ENCODE results near the gene SAMD4B. TPM values are rescaled to one million over a fixed set of nuclear protein-coding genes. Genes with fewer than 3 reads are reported as not detected.
A peak's percentile ranks its signal among the peaks of the same experiment; 100 is the strongest.

SAMD4B gene
- total and polyA plus RNA-seq, 9 of the 15 experiments (the other 6 are each of a cell fraction or from before 2014, with no cell fraction given), result 3.4 to 90.5 (median 38.0) TPM

DNA sequence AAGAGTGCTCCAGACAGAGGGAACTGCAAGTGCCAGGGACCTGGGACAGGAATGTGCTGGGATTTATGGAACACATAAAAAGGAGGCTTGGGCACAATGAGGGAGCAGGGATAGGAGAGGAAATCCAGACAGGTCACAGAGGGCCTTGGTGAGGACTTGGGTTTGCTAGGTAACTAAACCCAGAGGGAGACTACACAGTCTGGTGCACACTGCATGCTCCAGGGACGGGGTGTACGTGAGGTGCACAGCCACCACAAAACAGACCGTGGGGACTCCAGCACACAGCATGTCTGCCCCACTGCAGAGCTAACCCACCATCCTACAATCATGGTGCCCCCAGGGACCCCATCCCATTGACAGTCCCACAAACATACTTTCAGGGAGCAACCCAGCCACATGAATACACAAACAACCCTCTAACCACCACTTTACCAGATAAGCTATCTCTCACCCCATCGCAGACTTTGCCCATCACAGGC, 58.9 kb downstream of the SAMD4B start (continued):
- 0 out of 4 replicates have a peak, but pooled peaks of 1 of the 2 experiments have one; percentile 17 for TF ChIP-seq TRIM24 (IDR thresholded peaks at IDR 0.05)
- TF ChIP-seq MGA (IDR thresholded peaks at IDR 0.05), result no peak
- no peak for TF ChIP-seq ZBTB17 (CRISPR knock-in tag; IDR thresholded peaks at IDR 0.05)
- TF ChIP-seq ATF7 (IDR thresholded peaks at IDR 0.05), result no peak
- TF ChIP-seq, protein P1, sequence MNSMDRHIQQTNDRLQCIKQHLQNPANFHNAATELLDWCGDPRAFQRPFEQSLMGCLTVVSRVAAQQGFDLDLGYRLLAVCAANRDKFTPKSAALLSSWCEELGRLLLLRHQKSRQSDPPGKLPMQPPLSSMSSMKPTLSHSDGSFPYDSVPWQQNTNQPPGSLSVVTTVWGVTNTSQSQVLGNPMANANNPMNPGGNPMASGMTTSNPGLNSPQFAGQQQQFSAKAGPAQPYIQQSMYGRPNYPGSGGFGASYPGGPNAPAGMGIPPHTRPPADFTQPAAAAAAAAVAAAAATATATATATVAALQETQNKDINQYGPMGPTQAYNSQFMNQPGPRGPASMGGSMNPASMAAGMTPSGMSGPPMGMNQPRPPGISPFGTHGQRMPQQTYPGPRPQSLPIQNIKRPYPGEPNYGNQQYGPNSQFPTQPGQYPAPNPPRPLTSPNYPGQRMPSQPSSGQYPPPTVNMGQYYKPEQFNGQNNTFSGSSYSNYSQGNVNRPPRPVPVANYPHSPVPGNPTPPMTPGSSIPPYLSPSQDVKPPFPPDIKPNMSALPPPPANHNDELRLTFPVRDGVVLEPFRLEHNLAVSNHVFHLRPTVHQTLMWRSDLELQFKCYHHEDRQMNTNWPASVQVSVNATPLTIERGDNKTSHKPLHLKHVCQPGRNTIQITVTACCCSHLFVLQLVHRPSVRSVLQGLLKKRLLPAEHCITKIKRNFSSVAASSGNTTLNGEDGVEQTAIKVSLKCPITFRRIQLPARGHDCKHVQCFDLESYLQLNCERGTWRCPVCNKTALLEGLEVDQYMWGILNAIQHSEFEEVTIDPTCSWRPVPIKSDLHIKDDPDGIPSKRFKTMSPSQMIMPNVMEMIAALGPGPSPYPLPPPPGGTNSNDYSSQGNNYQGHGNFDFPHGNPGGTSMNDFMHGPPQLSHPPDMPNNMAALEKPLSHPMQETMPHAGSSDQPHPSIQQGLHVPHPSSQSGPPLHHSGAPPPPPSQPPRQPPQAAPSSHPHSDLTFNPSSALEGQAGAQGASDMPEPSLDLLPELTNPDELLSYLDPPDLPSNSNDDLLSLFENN (IDR thresholded peaks at IDR 0.05; ENCODE audit: low read depth in 2 of 2, low read length in 2 of 2), result no peak
- no peak for TF ChIP-seq ESRRB (CRISPR knock-in tag; IDR thresholded peaks at IDR 0.05; ENCODE audit: borderline replicate concordance)
- TF ChIP-seq ZNF583 (CRISPR knock-in tag; IDR thresholded peaks at IDR 0.05), result no peak
- TF ChIP-seq, protein P2, sequence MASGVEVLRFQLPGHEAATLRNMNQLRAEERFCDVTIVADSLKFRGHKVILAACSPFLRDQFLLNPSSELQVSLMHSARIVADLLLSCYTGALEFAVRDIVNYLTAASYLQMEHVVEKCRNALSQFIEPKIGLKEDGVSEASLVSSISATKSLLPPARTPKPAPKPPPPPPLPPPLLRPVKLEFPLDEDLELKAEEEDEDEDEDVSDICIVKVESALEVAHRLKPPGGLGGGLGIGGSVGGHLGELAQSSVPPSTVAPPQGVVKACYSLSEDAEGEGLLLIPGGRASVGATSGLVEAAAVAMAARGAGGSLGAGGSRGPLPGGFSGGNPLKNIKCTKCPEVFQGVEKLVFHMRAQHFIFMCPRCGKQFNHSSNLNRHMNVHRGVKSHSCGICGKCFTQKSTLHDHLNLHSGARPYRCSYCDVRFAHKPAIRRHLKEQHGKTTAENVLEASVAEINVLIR (CRISPR knock-in tag; IDR thresholded peaks at IDR 0.05), result no peak
- no peak for TF ChIP-seq C11orf30 (IDR thresholded peaks at IDR 0.05; ENCODE audit: low read depth)
- no peak for TF ChIP-seq HNRNPUL1 (IDR thresholded peaks at IDR 0.05; ENCODE audit: low read length)
- TF ChIP-seq SLC30A9 (CRISPR knock-in tag; IDR thresholded peaks at IDR 0.05), result no peak
- no peak for TF ChIP-seq MYBL2 (IDR thresholded peaks at IDR 0.05; ENCODE audit: low read depth)
- TF ChIP-seq MYBL2 (CRISPR knock-in tag; IDR thresholded peaks at IDR 0.05; ENCODE audit: borderline replicate concordance), result no peak

Data from K562 (cell line).